GM23248 (cell line): Measurements from ENCODE around the gene COL13A1.

Experiments used
- EZH2 ChIP-seq: fragments of 200-600 bp; sonication (generic); IDR thresholded peaks from 2 replicates; pipeline ENCODE4 v1.6.1; 2018; ENCODE audit warnings: antibody characterized with exemption, mild to moderate bottlenecking; ENCODE audit not compliant: insufficient read depth, poor library complexity, severe bottlenecking
- EZH2phosphoT487 ChIP-seq: fragments of 200-600 bp; sonication (generic); IDR thresholded peaks from 2 replicates; pipeline ENCODE4 v1.6.1; 2018; ENCODE audit warnings: antibody characterized with exemption, moderate library complexity, mild to moderate bottlenecking, low read depth; ENCODE audit not compliant: insufficient read depth

GRCh38 chr10:69845574-69846292 is 44.0 kb downstream of the COL13A1 start:
- no peak for TF ChIP-seq EZH2
- no peak for TF ChIP-seq EZH2phosphoT487
